Stimulated activated CD4-positive, alpha-beta T cell treated with anti-CD3 and anti-CD28 coated beads, TNF-alpha, amount 100 ng/mL, for 48 hours (primary cell): Measurements from ENCODE around the gene RABEP1.
"Not testable (repeated sequence)": the region's sequence is repeated elsewhere in the genome, so short reads cannot be mapped to it uniquely, and the experiment has no call there.

Experiments
- DNase-seq, 3 donors: peaks; one replicate each; pipeline ENCODE4 v3.0.0-alpha.2; 2020; ENCODE audit warnings: low read depth in 3 of 3

Gene RABEP1

GRCh38 chr17:5281814-5282641 is at the start of gene RABEP1:
Gene RABEP1, plus strand, starts transcription at chr17:5282284. Its CDS starts 203 bp downstream, at chr17:5282487.
- peak; percentile 89 to 94 (median 92) for DNase-seq

GRCh38 chr17:5233492-5233891 is 48.6 kb upstream of the RABEP1 start:
- DNase-seq: not testable (repeated sequence)

GRCh38 chr17:5234645-5235576 is 47.2 kb upstream of the RABEP1 start, which contains the start of gene SCIMP:
Gene SCIMP, minus strand, starts transcription at chr17:5234860. Its CDS starts 105 bp downstream, at chr17:5234755.
- no peak for DNase-seq

- DNase-seq: no peak
These were observed 45.0 kb upstream of the RABEP1 start for GRCh38 chr17:5236938-5237540.

- DNase-seq: peak; percentile 8 to 40 (median 31)
These were observed 44.5 kb upstream of the RABEP1 start for GRCh38 chr17:5237541-5238016.

- no peak for DNase-seq
These were observed 43.8 kb upstream of the RABEP1 start for GRCh38 chr17:5238333-5238732.

GRCh38 chr17:5239769-5240168 is 42.3 kb upstream of the RABEP1 start:
- DNase-seq: not testable (repeated sequence)

- DNase-seq: no peak
These were observed 40.0 kb upstream of the RABEP1 start for GRCh38 chr17:5241861-5242671.

- DNase-seq: no peak
These were observed 34.5 kb upstream of the RABEP1 start for GRCh38 chr17:5247621-5248020.

- DNase-seq: no peak
These were observed 33.1 kb upstream of the RABEP1 start for GRCh38 chr17:5248821-5249479.

GRCh38 chr17:5249615-5250014 is 32.5 kb upstream of the RABEP1 start:
- peak; percentile 18 to 60 (median 59) for DNase-seq

- no peak for DNase-seq
These were observed 27.7 kb upstream of the RABEP1 start for GRCh38 chr17:5254414-5254813.

GRCh38 chr17:5254903-5255521 is 27.1 kb upstream of the RABEP1 start:
- no peak for DNase-seq

GRCh38 chr17:5257124-5257523 is 25.0 kb upstream of the RABEP1 start:
- no peak for DNase-seq

GRCh38 chr17:5260542-5260941 is 21.5 kb upstream of the RABEP1 start:
- DNase-seq: no peak

- no peak for DNase-seq
These were observed 19.6 kb upstream of the RABEP1 start for GRCh38 chr17:5262416-5262991.

- DNase-seq: no peak
These were observed 18.6 kb upstream of the RABEP1 start for GRCh38 chr17:5263441-5263840.

GRCh38 chr17:5264893-5265292 is 17.2 kb upstream of the RABEP1 start:
- no peak for DNase-seq

GRCh38 chr17:5269241-5269960 is 12.7 kb upstream of the RABEP1 start:
- DNase-seq: no peak
